Activated CD4-positive, alpha-beta T cell treated with anti-CD3 and anti-CD28 coated beads, Interleukin-2, Interleukin-4, amounts not matched to agents 100 ng/mL and 50 ng/mL, durations not matched to agents 16 hours and 8 hours (primary cell): ENCODE measurements around the gene SLC7A10.
"Not testable (repeated sequence)": the region's sequence is repeated elsewhere in the genome, so short reads cannot be mapped to it uniquely, and the experiment has no call there.

Source experiments
- DNase-seq: peaks from one replicate; pipeline ENCODE4 v3.0.0-alpha.2; 2020; ENCODE audit warnings: low spot score

Gene SLC7A10

DNA sequence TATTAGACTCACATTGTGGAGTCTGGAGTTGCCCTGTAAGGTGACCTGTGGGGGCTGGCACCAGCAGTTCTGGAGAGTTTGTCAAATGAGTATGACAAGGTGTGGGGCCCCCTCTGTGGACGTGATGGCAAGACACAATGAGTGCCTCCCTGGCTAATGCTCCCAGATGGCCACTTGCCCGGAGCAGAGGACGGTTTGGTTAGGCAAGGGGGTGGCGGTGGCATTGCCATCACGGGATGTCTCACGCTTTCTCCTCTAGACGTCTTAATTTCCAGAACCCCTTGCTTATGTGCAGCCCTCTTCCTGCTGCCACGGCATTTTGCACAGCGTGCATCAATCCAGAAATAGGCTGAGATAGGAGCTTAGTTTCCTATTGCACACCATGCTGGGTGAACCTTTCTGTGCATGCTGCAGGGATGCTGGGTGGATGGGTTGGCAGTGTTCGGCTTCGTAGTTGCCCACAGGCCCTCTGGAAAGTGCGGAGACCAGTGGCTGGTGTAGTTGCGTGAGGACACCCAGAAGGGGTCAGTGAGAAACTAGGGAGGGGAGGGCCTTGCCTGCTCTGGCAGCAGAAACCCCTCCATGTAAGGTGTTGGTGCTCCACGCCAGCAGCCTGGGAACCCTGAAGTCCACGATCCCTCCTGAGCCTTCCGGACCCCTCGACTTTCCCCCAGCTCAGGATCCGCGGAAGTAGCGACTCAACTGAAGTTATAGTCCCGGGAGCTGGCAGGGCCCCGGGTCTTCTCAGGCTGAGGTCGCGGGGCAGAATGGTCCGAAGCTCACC, 49.6 kb downstream of the SLC7A10 start:
- DNase-seq, result peak; percentile 18

- DNase-seq, result no peak
These were observed 50.4 kb downstream of the SLC7A10 start for GRCh38 chr19:33175156-33175782.

GRCh38 chr19:33174186-33174585, 51.5 kb downstream of the SLC7A10 start:
- no peak for DNase-seq

DNA sequence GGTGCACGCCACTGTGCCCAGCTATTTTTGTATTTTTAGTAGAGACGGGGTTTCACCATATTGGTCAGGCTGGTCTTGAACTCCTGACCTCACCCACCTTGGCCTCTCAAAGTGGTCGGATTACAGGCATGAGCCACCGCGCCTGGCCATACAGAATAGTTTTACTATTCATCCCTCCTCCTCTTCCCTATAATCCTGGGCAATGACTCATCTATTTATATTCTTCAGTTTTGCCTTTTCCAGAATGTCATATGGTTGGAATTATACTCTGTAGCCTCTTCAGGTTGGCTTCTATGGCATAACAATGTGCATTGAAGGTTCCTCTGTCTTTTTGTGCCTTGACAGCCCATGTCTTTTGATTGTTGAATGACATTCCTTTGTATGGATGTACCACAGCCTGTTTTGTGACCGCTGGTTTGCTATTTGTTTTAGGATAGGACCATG, 53.7 kb downstream of the SLC7A10 start:
- DNase-seq, result no peak

DNA sequence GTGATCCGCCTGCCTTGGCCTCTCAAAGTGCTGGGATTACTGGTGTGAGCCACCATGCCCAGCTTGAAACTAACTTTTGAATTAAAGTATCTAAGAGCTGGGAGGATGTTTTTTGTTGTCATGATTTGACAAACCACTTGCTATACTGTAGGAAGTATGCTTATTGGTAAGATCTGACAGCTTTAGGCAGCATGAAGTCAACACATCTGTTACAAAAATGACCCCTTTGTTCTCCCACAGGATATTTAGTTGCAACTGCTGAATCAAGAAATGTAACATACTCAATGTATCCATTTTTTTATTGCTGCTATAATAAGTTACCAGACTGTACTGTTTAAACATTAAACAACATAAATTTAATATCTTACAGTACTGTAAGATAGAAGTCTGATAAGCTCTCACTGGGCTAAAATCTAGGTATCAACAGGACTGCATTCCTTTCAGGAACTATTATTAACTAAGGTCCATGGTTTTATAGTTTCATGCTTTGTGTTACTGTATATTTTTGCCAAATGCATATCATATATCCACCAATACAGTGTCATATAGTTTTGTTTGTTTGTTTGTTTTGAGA, 54.3 kb downstream of the SLC7A10 start:
- DNase-seq, result no peak

GRCh38 chr19:33168528-33168927, 57.1 kb downstream of the SLC7A10 start:
- DNase-seq, result no peak

- DNase-seq, result no peak
These were observed 58.2 kb downstream of the SLC7A10 start for GRCh38 chr19:33167438-33167837.

- not testable (repeated sequence) for DNase-seq
These were observed 59.6 kb downstream of the SLC7A10 start for GRCh38 chr19:33166037-33166436.

GRCh38 chr19:33163481-33163880, 62.2 kb downstream of the SLC7A10 start:
- no peak for DNase-seq

DNA sequence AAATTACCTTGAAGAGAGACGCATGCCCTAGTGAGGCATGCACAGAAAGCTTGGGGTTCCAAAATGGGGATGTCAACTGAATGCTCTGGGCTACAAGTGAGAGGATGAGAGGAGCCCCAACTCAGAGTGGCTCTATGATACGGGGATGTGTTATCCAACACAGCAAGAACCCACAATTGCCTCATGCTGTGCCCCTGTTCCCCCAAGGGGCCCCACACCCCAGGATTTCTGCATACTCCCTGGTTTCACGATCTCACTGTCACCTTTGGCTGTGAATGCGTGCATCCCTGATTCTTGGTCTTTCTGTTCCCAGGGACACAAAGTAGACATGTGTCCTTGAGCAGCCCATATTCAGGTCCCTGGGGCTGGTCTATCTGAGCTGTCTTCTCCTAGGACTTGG, 64.4 kb downstream of the SLC7A10 start:
- no peak for DNase-seq

- no peak for DNase-seq
These were observed 65.8 kb downstream of the SLC7A10 start for GRCh38 chr19:33159893-33160292.

- DNase-seq, result no peak
These were observed 66.5 kb downstream of the SLC7A10 start for GRCh38 chr19:33159149-33159548.
